ENCODE data around the gene COQ8A.

The COQ8A gene

GRCh38 chr1:226940029-226940805 lies at the start of gene COQ8A:
COQ8A (plus strand) TSS chr1:226940294; CDS start chr1:226961386, 21,092 bp downstream.
- TF ChIP-seq CTCF (IDR thresholded peaks at IDR 0.05; ENCODE audit: low read depth, low read length) (no peak), POLR2A (IDR thresholded peaks at IDR 0.05; ENCODE audit: extremely low read depth, insufficient read length) (peak; percentile 82), MAX (IDR thresholded peaks at IDR 0.05; ENCODE audit: low read depth, low read length) (peak; percentile 85), MYC (IDR thresholded peaks at IDR 0.05; ENCODE audit: low read depth, low read length) (peak; percentile 73; the same call in 1 of the 2 replicates)
- DNase-seq (ENCODE audit: low read depth) = peak; percentile 99
- peak within 1 kb of the TSS; percentile 92 for H3K4me3 ChIP-seq (ENCODE audit: low read depth, low read length)

- TF ChIP-seq MAX (IDR thresholded peaks at IDR 0.05; ENCODE audit: low read depth, low read length) (no peak), POLR2A (IDR thresholded peaks at IDR 0.05; ENCODE audit: extremely low read depth, insufficient read length) (no peak), MYC (IDR thresholded peaks at IDR 0.05; ENCODE audit: low read depth, low read length) (no peak), CTCF (IDR thresholded peaks at IDR 0.05; ENCODE audit: low read depth, low read length) (no peak)
- no peak for DNase-seq (ENCODE audit: low read depth)
- no peak overlapping the region for H3K4me3 ChIP-seq (ENCODE audit: low read depth, low read length)
Observed at GRCh38 chr1:226890331-226891108, 49.6 kb upstream of the COQ8A start.

- TF ChIP-seq MYC (IDR thresholded peaks at IDR 0.05; ENCODE audit: low read depth, low read length) = no peak
- TF ChIP-seq MAX (IDR thresholded peaks at IDR 0.05; ENCODE audit: low read depth, low read length) = no peak
- no peak for TF ChIP-seq POLR2A (IDR thresholded peaks at IDR 0.05; ENCODE audit: extremely low read depth, insufficient read length)
- TF ChIP-seq CTCF (IDR thresholded peaks at IDR 0.05; ENCODE audit: low read depth, low read length) = no peak
- H3K4me3 ChIP-seq (ENCODE audit: low read depth, low read length) = no peak overlapping the region
- DNase-seq (ENCODE audit: low read depth) = no peak
Observed at GRCh38 chr1:226891346-226891745, 48.7 kb upstream of the COQ8A start.

- TF ChIP-seq POLR2A (IDR thresholded peaks at IDR 0.05; ENCODE audit: extremely low read depth, insufficient read length) = no peak
- no peak for TF ChIP-seq MYC (IDR thresholded peaks at IDR 0.05; ENCODE audit: low read depth, low read length)
- TF ChIP-seq MAX (IDR thresholded peaks at IDR 0.05; ENCODE audit: low read depth, low read length) = no peak
- TF ChIP-seq CTCF (IDR thresholded peaks at IDR 0.05; ENCODE audit: low read depth, low read length) = no peak
- DNase-seq (ENCODE audit: low read depth) = no peak
- H3K4me3 ChIP-seq (ENCODE audit: low read depth, low read length) = no peak overlapping the region
Observed at GRCh38 chr1:226891846-226892523, 48.1 kb upstream of the COQ8A start.

- no peak for TF ChIP-seq MAX (IDR thresholded peaks at IDR 0.05; ENCODE audit: low read depth, low read length)
- no peak for TF ChIP-seq POLR2A (IDR thresholded peaks at IDR 0.05; ENCODE audit: extremely low read depth, insufficient read length)
- no peak for TF ChIP-seq MYC (IDR thresholded peaks at IDR 0.05; ENCODE audit: low read depth, low read length)
- no peak for TF ChIP-seq CTCF (IDR thresholded peaks at IDR 0.05; ENCODE audit: low read depth, low read length)
- H3K4me3 ChIP-seq (ENCODE audit: low read depth, low read length) = no peak overlapping the region
- DNase-seq (ENCODE audit: low read depth) = no peak
Observed at GRCh38 chr1:226892524-226892875, 47.6 kb upstream of the COQ8A start.

Measured in NB4 (cell line).